HCT116 (cell line): ENCODE data around the gene CNPY1. TPM values are rescaled to one million over a fixed set of nuclear protein-coding genes. Genes with fewer than 3 reads are reported as not detected.
A peak's percentile ranks its signal among the peaks of the same experiment; 100 is the strongest.

Source experiments
- ATAC-seq: fragments of 200-7000 bp; cut with Tn5 transposase; 2 replicates; pipeline ENCODE4 v1.9.1; 2020; ENCODE audit warnings: mild to moderate bottlenecking, moderate library complexity
- BruUV-seq: library from RNA; stranded (reverse); fragments of 400-500 nt; replicated peaks from 2 replicates; lab custom pipeline; 2021; lab: Mats Ljungman, UMichigan
- CTCF ChIA-PET: fragments of 300-600 bp; sonication (Branson Sonifier 250); formaldehyde crosslinking; loops from one replicate; lab custom pipeline; 2021; ENCODE audit warnings: antibody characterized with exemption; lab: Charles Lee
- POLR2A ChIA-PET: fragments of 300-600, 350-600 bp; sonication (Branson Sonifier 250); formaldehyde crosslinking; loops from one replicate; lab custom pipeline; 2021; ENCODE audit warnings: antibody characterized with exemption; lab: Charles Lee
- RAD21 ChIA-PET, 2 experiments: fragments of 300-600 bp; sonication (Branson Sonifier 250); formaldehyde crosslinking; loops; one replicate each; lab custom pipeline; 2023; ENCODE audit warnings: low total read pairs in 2 of 2; ENCODE audit not compliant: uncharacterized antibody in 2 of 2, unreplicated experiment in 2 of 2, low non-redundant PET in 1 of 2; lab: Charles Lee
- DNase-seq: peaks from one replicate; pipeline ENCODE4 v3.0.0-alpha.2; 2010; ENCODE audit warnings: low read depth, low spot score
- H2AFZ ChIP-seq: fragments of 200-600 bp; shearing (Covaris generic), sonication (generic); 2 replicates; pipeline ENCODE4 v1.6.1; 2017; ENCODE audit warnings: low read depth, mixed run types, mixed read lengths, antibody characterized with exemption, low read length; ENCODE audit not compliant: poor library complexity, severe bottlenecking
- H3K27ac ChIP-seq: 2 replicates; pipeline ENCODE4 v1.5.1; 2012; ENCODE audit warnings: low read depth, low read length
- H3K27me3 ChIP-seq: fragments of 200-600 bp; sonication (generic); 2 replicates; pipeline ENCODE4 v1.6.1; 2016; ENCODE audit warnings: mixed run types, low read length, mixed read lengths; ENCODE audit not compliant: insufficient read depth
- H3K36me3 ChIP-seq, 2 experiments: fragments of 200-500 bp in 1 of 2; fragments of 200-600 bp in 1 of 2; sonication (Bioruptor generic) in 1 of 2; sonication (generic) in 1 of 2; 2 replicates each; pipeline versions ENCODE4 v1.5.1 to v1.6.1; 2014 to 2016; ENCODE audit warnings: low read length in 2 of 2, inconsistent platforms in 1 of 2, mixed read lengths in 1 of 2, mixed run types in 1 of 2; ENCODE audit not compliant: insufficient read depth in 2 of 2, control insufficient read depth in 1 of 2
- H3K4me1 ChIP-seq, 2 experiments: fragments of 200-600 bp in 1 of 2; sonication (generic) in 1 of 2; 2 replicates each; pipeline versions ENCODE4 v1.5.1 to v1.6.1; 2012 to 2017; ENCODE audit warnings: low read length in 2 of 2, inconsistent platforms in 1 of 2, mild to moderate bottlenecking in 1 of 2, mixed read lengths in 1 of 2, mixed run types in 1 of 2, moderate library complexity in 1 of 2; ENCODE audit not compliant: insufficient read depth in 2 of 2, control insufficient read depth in 1 of 2
- H3K4me2 ChIP-seq: fragments of 200-600 bp; sonication (generic); 2 replicates; pipeline ENCODE4 v1.6.1; 2017; ENCODE audit warnings: mixed run types, low read length, mixed read lengths
- H3K4me3 ChIP-seq, 2 experiments: fragments of 200-600 bp in 1 of 2; sonication (generic) in 1 of 2; replicated peaks in 1 of 2; 2 replicates each; pipeline ENCODE4 v1.5.1; 2011 to 2016; ENCODE audit warnings: low read length in 2 of 2, control low read depth in 1 of 2, low read depth in 1 of 2, mild to moderate bottlenecking in 1 of 2, mixed read lengths in 1 of 2, mixed run types in 1 of 2
- H3K79me2 ChIP-seq: fragments of 200-600 bp; sonication (generic); 2 replicates; pipeline ENCODE4 v1.6.1; 2017; ENCODE audit warnings: mild to moderate bottlenecking, mixed run types, low read length, moderate library complexity, mixed read lengths; ENCODE audit not compliant: insufficient read depth
- H3K9ac ChIP-seq: fragments of 200-600 bp; sonication (generic); 2 replicates; pipeline ENCODE4 v1.6.1; 2016; ENCODE audit warnings: low read length, mixed read lengths
- H3K9me2 ChIP-seq: fragments of 200-600 bp; sonication (generic), shearing (Covaris generic); 2 replicates; pipeline ENCODE4 v1.6.1; 2017; ENCODE audit warnings: mixed run types, mild to moderate bottlenecking, moderate library complexity; ENCODE audit not compliant: insufficient read depth
- H3K9me3 ChIP-seq, 2 experiments: fragments of 200-500 bp in 1 of 2; fragments of 200-600 bp in 1 of 2; sonication (Bioruptor generic) in 1 of 2; sonication (generic) in 1 of 2; 2 replicates each; pipeline ENCODE4 v1.6.1; 2014 to 2017; ENCODE audit warnings: low read length in 2 of 2, mixed read lengths in 2 of 2, inconsistent platforms in 1 of 2, low read depth in 1 of 2, mild to moderate bottlenecking in 1 of 2, mixed run types in 1 of 2, moderate library complexity in 1 of 2; ENCODE audit not compliant: control insufficient read depth in 1 of 2, insufficient read depth in 1 of 2
- H4K20me1 ChIP-seq: fragments of 200-600 bp; sonication (generic), shearing (Covaris generic); 2 replicates; pipeline ENCODE4 v1.6.1; 2017; ENCODE audit warnings: mixed run types, mild to moderate bottlenecking, moderate library complexity; ENCODE audit not compliant: insufficient read depth
- CEBPB ChIP-seq: IDR thresholded peaks from 2 replicates; pipeline ENCODE4 v1.6.1; 2012; ENCODE audit warnings: low read depth
- CTCF ChIP-seq, 3 experiments: fragments of 200-600 bp in 1 of 3; sonication (generic) in 1 of 3; IDR thresholded peaks in 2 of 3; conservative IDR thresholded peaks in 1 of 3; 2 replicates each; pipeline ENCODE4 v1.5.1; 2012 to 2017; ENCODE audit warnings: low read depth in 2 of 3, low read length in 2 of 3, antibody characterized with exemption in 1 of 3, borderline replicate concordance in 1 of 3, control low read depth in 1 of 3, mild to moderate bottlenecking in 1 of 3, mixed read lengths in 1 of 3, mixed run types in 1 of 3, moderate library complexity in 1 of 3; ENCODE audit not compliant: insufficient read depth in 1 of 3
- JUND ChIP-seq: IDR thresholded peaks from 2 replicates; pipeline ENCODE4 v1.6.1; 2012
- TCF7L2 ChIP-seq: IDR thresholded peaks from 2 replicates; pipeline ENCODE4 v1.7.0; 2011; ENCODE audit warnings: borderline replicate concordance, inconsistent platforms; ENCODE audit not compliant: insufficient read depth, insufficient read length; ENCODE audit errors: extremely low read depth
- YY1 ChIP-seq: IDR thresholded peaks from 2 replicates; pipeline ENCODE4 v1.6.1; 2011; ENCODE audit warnings: low read length, low read depth, moderate library complexity, mild to moderate bottlenecking; ENCODE audit not compliant: insufficient replicate concordance; ENCODE audit errors: extremely low read depth
- ZNF274 ChIP-seq: fragments of 200-500 bp; sonication (Bioruptor generic); IDR thresholded peaks from 2 replicates; pipeline ENCODE4 v1.6.1; 2014; ENCODE audit warnings: mild to moderate bottlenecking, low read depth, low read length, inconsistent platforms
- intact Hi-C: fragments of 100-400 bp; cut with micrococcal nuclease; formaldehyde crosslinking; loops from 2 replicates; pipeline ENCODE4 v1.10.0; 2022
- total RNA-seq: library from RNA; stranded (reverse); gene quantifications from one replicate; pipeline ENCODE4 v1.2.1, GENCODE V29; 2021; ENCODE audit not compliant: unreplicated experiment

The CNPY1 gene
- total RNA-seq, 1 experiment from 2014 or later: not detected

- TF ChIP-seq CTCF (IDR thresholded peaks at IDR 0.05 in 2 of 3, conservative IDR thresholded peaks at IDR 0.05 in 1 of 3; ENCODE audit: borderline replicate concordance in 1 of 3, insufficient read depth in 1 of 3, low read depth in 2 of 3, low read length in 2 of 3): no peak
- TF ChIP-seq YY1: no peak
- TF ChIP-seq ZNF274: no peak
- TF ChIP-seq, all 23 proteins: peak for 0
Measured at GRCh38 chr7:155464948-155465739, 81.2 kb downstream of the CNPY1 start (continued).

- H3K27me3 ChIP-seq: no peaks in the 10 kb centered on the region
- peak; percentile 78 for ATAC-seq
Measured at GRCh38 chr7:155464183-155464582, 82.2 kb downstream of the CNPY1 start.

More at GRCh38 chr7:155464183-155464582, 82.2 kb downstream of the CNPY1 start:
- no peak overlapping the region for H2AFZ ChIP-seq
- no peaks in the 10 kb centered on the region for H3K79me2 ChIP-seq
- intact Hi-C loops: no loop called here
- H3K4me3 ChIP-seq: no peak overlapping the region
- no peaks in the 10 kb centered on the region for H4K20me1 ChIP-seq
- TF ChIP-seq JUND (no peak), TCF7L2 (no peak), CEBPB (no peak)
- no peak overlapping the region for H3K27ac ChIP-seq
- H3K9me2 ChIP-seq: no peaks in the 10 kb centered on the region
- no peaks in the 10 kb centered on the region for H3K9me3 ChIP-seq
- ChIA-PET POLR2A (no interaction called here), CTCF (no interaction called here), RAD21 (no interaction called here)
- H3K4me2 ChIP-seq: no peak overlapping the region
- H3K4me1 ChIP-seq: no peaks in the 10 kb centered on the region
- DNase-seq: no peak
- no peak overlapping the region for H3K9ac ChIP-seq
- no peaks in the 10 kb centered on the region for H3K36me3 ChIP-seq
- BruUV-seq: no TSS peak
